Common myeloid progenitor, CD34-positive (primary cell): ENCODE data around the gene FOXO6.

Experiments used
- CTCF ChIA-PET: fragments of 350-600 bp; sonication (Branson Sonifier 250); formaldehyde crosslinking; loops from one replicate; lab custom pipeline; 2021; ENCODE audit warnings: antibody characterized with exemption; lab: Charles Lee
- POLR2A ChIA-PET: fragments of 350-600 bp; sonication (Branson Sonifier 250); formaldehyde crosslinking; loops from one replicate; lab custom pipeline; 2021; ENCODE audit warnings: antibody characterized with exemption; lab: Charles Lee
- DNase-seq, 3 donors: peaks; one replicate each; pipeline versions ENCODE4 v3.0.0 to v3.0.0-alpha.2; 2013
- H3K27ac ChIP-seq, 2 experiments: 1 replicate in 1 of 2; 2 replicates in 1 of 2; pipeline ENCODE4 v1.7.0; 2013; ENCODE audit warnings: inconsistent platforms in 2 of 2, low read length in 2 of 2, mild to moderate bottlenecking in 2 of 2, low read depth in 1 of 2, moderate library complexity in 1 of 2; ENCODE audit not compliant: severe bottlenecking in 2 of 2, insufficient read depth in 1 of 2, poor library complexity in 1 of 2
- H3K27me3 ChIP-seq, 5 experiments: replicated peaks in 2 of 5; 1 replicate in 3 of 5; 2 replicates in 2 of 5; pipeline versions ENCODE4 v1.6.1 to v1.7.0; 2013; ENCODE audit warnings: low read length in 4 of 5, mild to moderate bottlenecking in 2 of 5, moderate library complexity in 2 of 5, inconsistent platforms in 1 of 5; ENCODE audit not compliant: insufficient read depth in 5 of 5, control insufficient read depth in 4 of 5
- H3K36me3 ChIP-seq, 4 experiments: 1 replicate in 2 of 4; 2 replicates in 2 of 4; pipeline versions ENCODE4 v1.6.1 to v1.7.0; 2013; ENCODE audit warnings: low read length in 3 of 4, control low read depth in 1 of 4, mild to moderate bottlenecking in 1 of 4; ENCODE audit not compliant: control insufficient read depth in 4 of 4, insufficient read depth in 4 of 4
- H3K4me1 ChIP-seq, 4 experiments: 1 replicate in 3 of 4; 2 replicates in 1 of 4; pipeline versions ENCODE4 v1.6.1 to v1.7.1; 2013; ENCODE audit warnings: low read length in 3 of 4, mild to moderate bottlenecking in 3 of 4, control low read depth in 1 of 4, inconsistent platforms in 1 of 4, moderate library complexity in 1 of 4; ENCODE audit not compliant: control insufficient read depth in 4 of 4, insufficient read depth in 4 of 4; ENCODE audit errors: control extremely low read depth in 1 of 4
- H3K4me3 ChIP-seq, 7 experiments: 1 replicate in 4 of 7; 2 replicates in 3 of 7; pipeline versions ENCODE4 v1.5.1 to v1.7.0; 2013; ENCODE audit warnings: mild to moderate bottlenecking in 7 of 7, low read length in 6 of 7, moderate library complexity in 6 of 7, inconsistent platforms in 2 of 7, low read depth in 2 of 7, control low read depth in 1 of 7; ENCODE audit not compliant: insufficient read depth in 4 of 7, control insufficient read depth in 1 of 7; ENCODE audit errors: extremely low read depth in 1 of 7
- H3K9me3 ChIP-seq, 5 experiments: 1 replicate in 4 of 5; 2 replicates in 1 of 5; pipeline versions ENCODE4 v1.6.1 to v1.7.1; 2013; ENCODE audit warnings: low read length in 4 of 5, mild to moderate bottlenecking in 2 of 5, inconsistent platforms in 1 of 5, low read depth in 1 of 5, moderate library complexity in 1 of 5; ENCODE audit not compliant: control insufficient read depth in 4 of 5, insufficient read depth in 2 of 5; ENCODE audit errors: control extremely low read depth in 1 of 5
- WGBS: methylation state at CpG from one replicate; pipeline ENCODE4 v1.1.5; 2013; ENCODE audit not compliant: insufficient coverage; 5-methylcytosine and 5-hydroxymethylcytosine counted together

FOXO6 gene

GRCh38 chr1:41411229-41411628 is 50.0 kb downstream of the FOXO6 start:
- no peak for DNase-seq
- Histone ChIP-seq H3K36me3 (no peaks in the 10 kb centered on the region), H3K27ac (no peak overlapping the region), H3K9me3 (peaks cover 0 to 1% (median 0%) of the 10 kb centered on the region in 5 experiments), H3K27me3 (peaks cover 0 to 15% (median 11%) of the 10 kb centered on the region in 5 experiments), H3K4me3 (no peak overlapping the region), H3K4me1 (no peaks in the 10 kb centered on the region)
- POLR2A ChIA-PET = interaction anchor here (0.7 kb wide), 1 partner anchor 44 kb away, joined by 3 read pairs; no protein-coding TSS in a partner anchor
- WGBS = 100% methylated on average over 2 of the region's 3 CpGs
- CTCF ChIA-PET = interaction anchor here (15.8 kb wide), 1 partner anchor 89 kb away, joined by 205 read pairs; no protein-coding TSS in a partner anchor

- H3K27me3 ChIP-seq = peaks cover 0 to 17% (median 8%) of the 10 kb centered on the region in 5 experiments
- no peaks in the 10 kb centered on the region for H3K36me3 ChIP-seq
- DNase-seq = no peak
- no peaks in the 10 kb centered on the region for H3K4me1 ChIP-seq
- WGBS = 78% methylated on average over 6 of the region's 8 CpGs
- peaks cover 0 to 1% (median 0%) of the 10 kb centered on the region in 5 experiments for H3K9me3 ChIP-seq
- no peak overlapping the region for H3K4me3 ChIP-seq
- ChIA-PET CTCF (interaction anchor here (15.8 kb wide), 1 partner anchor 90 kb away, joined by 205 read pairs; no protein-coding TSS in a partner anchor), POLR2A (no interaction called here)
- no peak overlapping the region for H3K27ac ChIP-seq
These were observed 51.5 kb downstream of the FOXO6 start for GRCh38 chr1:41412748-41413147.

- no peaks in the 10 kb centered on the region for H3K4me1 ChIP-seq
These were observed 52.6 kb downstream of the FOXO6 start for GRCh38 chr1:41413748-41414281.

GRCh38 chr1:41414296-41414695 is 53.1 kb downstream of the FOXO6 start:
- WGBS = 92% methylated on average over 2 of the region's 3 CpGs
- POLR2A ChIA-PET = interaction anchor here (0.7 kb wide), 1 partner anchor 26 kb away, joined by 3 read pairs; no protein-coding TSS in a partner anchor
- no peaks in the 10 kb centered on the region for H3K36me3 ChIP-seq
- no peak overlapping the region for H3K4me3 ChIP-seq
- H3K27ac ChIP-seq = no peak overlapping the region
- CTCF ChIA-PET = interaction anchor here (1.2 to 15.8 kb wide), 5 partner anchors 12 to 92 kb away, joined by 3 to 205 read pairs (median 3); no protein-coding TSS in a partner anchor
- peaks cover 0 to 1% (median 0%) of the 10 kb centered on the region in 5 experiments for H3K9me3 ChIP-seq
- peaks cover 0 to 10% (median 7%) of the 10 kb centered on the region in 5 experiments for H3K27me3 ChIP-seq
- no peak for DNase-seq
- no peaks in the 10 kb centered on the region for H3K4me1 ChIP-seq

More at GRCh38 chr1:41413748-41414281, 52.6 kb downstream of the FOXO6 start:
- Histone ChIP-seq H3K27ac (no peak overlapping the region), H3K9me3 (peaks cover 0 to 1% (median 0%) of the 10 kb centered on the region in 5 experiments), H3K4me3 (no peak overlapping the region), H3K36me3 (no peaks in the 10 kb centered on the region), H3K27me3 (peaks cover 0 to 11% (median 9%) of the 10 kb centered on the region in 5 experiments)
- WGBS = 95% methylated on average over 6 of the region's 12 CpGs
- no peak for DNase-seq
- ChIA-PET CTCF (interaction anchor here (1.2 to 15.8 kb wide), 2 partner anchors 70 to 91 kb away, joined by 3 to 205 read pairs; no protein-coding TSS in a partner anchor), POLR2A (no interaction called here)

- DNase-seq = no peak
- Histone ChIP-seq H3K4me1 (no peaks in the 10 kb centered on the region), H3K27ac (no peak overlapping the region), H3K9me3 (peaks cover 0 to 1% (median 0%) of the 10 kb centered on the region in 5 experiments), H3K27me3 (peaks cover 0 to 8% (median 2%) of the 10 kb centered on the region in 5 experiments), H3K4me3 (no peak overlapping the region), H3K36me3 (no peaks in the 10 kb centered on the region)
- POLR2A ChIA-PET = interaction anchor here (0.7 kb wide), 1 partner anchor 26 kb away, joined by 3 read pairs; no protein-coding TSS in a partner anchor
- WGBS = 89% methylated on average over 7 of the region's 7 CpGs
- CTCF ChIA-PET = interaction anchor here (1.1 to 15.8 kb wide), 10 partner anchors 10 to 135 kb away, joined by 3 to 205 read pairs (median 5); no protein-coding TSS in a partner anchor
These were observed 53.6 kb downstream of the FOXO6 start for GRCh38 chr1:41414716-41415306.

- no peak for DNase-seq
- 70% methylated on average over 3 of the region's 5 CpGs for WGBS
- no peak overlapping the region for H3K27ac ChIP-seq
- no peaks in the 10 kb centered on the region for H3K36me3 ChIP-seq
- CTCF ChIA-PET = interaction anchor here (0.8 to 15.8 kb wide), 14 partner anchors 11 to 133 kb away, joined by 3 to 205 read pairs (median 5); no protein-coding TSS in a partner anchor
- H3K4me1 ChIP-seq = no peaks in the 10 kb centered on the region
- no peak overlapping the region for H3K4me3 ChIP-seq
- peaks cover 0 to 6% (median 0%) of the 10 kb centered on the region in 5 experiments for H3K27me3 ChIP-seq
- POLR2A ChIA-PET = no interaction called here
- peaks cover 0 to 1% (median 0%) of the 10 kb centered on the region in 5 experiments for H3K9me3 ChIP-seq
These were observed 54.8 kb downstream of the FOXO6 start for GRCh38 chr1:41416081-41416480.
